Activated CD8-positive, alpha-beta memory T cell treated with anti-CD3 and anti-CD28 coated beads for 36 hours (primary cell): ENCODE results near the gene TMX2. TPM values are rescaled to one million over a fixed set of nuclear protein-coding genes. Genes with fewer than 3 reads are reported as not detected.
"Not testable (repeated sequence)": the region's sequence is repeated elsewhere in the genome, so short reads cannot be mapped to it uniquely, and the experiment has no call there.

Experiments used
- CTCF ChIA-PET: fragments of 350-600 bp; sonication (Branson Sonifier 250); formaldehyde crosslinking; loops from one replicate; lab custom pipeline; 2021; ENCODE audit warnings: antibody characterized with exemption; lab: Charles Lee
- POLR2A ChIA-PET: fragments of 350-600 bp; sonication (Branson Sonifier 250); formaldehyde crosslinking; loops from one replicate; lab custom pipeline; 2021; ENCODE audit warnings: antibody characterized with exemption; lab: Charles Lee
- total RNA-seq, 2 experiments: library from RNA; stranded (reverse); gene quantifications; one replicate each; pipeline ENCODE4 v1.2.3, GENCODE V29; 2021

The TMX2 gene
- 100 to 1,000 TPM; 115 to 116 TPM for total RNA-seq

- ChIA-PET POLR2A (interaction anchor here (0.7 to 1.1 kb wide), 3 partner anchors 27 to 32 kb away, joined by 3 to 6 read pairs (median 3); no protein-coding TSS in a partner anchor), CTCF (interaction anchor here (0.9 to 1.0 kb wide), 2 partner anchors 71 to 145 kb away, joined by 3 to 4 read pairs; partner anchors contain the start of gene UBE2L6)
Observed at GRCh38 chr11:57712256-57713150, at the start of gene TMX2. Gene TMX2, plus strand, starts transcription at chr11:57712593. Its CDS starts 26 bp downstream, at chr11:57712619.

GRCh38 chr11:57662893-57663292 is 49.5 kb upstream of the TMX2 start:
- ChIA-PET POLR2A (no interaction called here), CTCF (interaction anchor here (0.8 kb wide), 1 partner anchor 18 kb away, joined by 3 read pairs; no protein-coding TSS in a partner anchor)

GRCh38 chr11:57663975-57664374 is 48.4 kb upstream of the TMX2 start:
- CTCF ChIA-PET = no interaction called here
- POLR2A ChIA-PET = no interaction called here

- CTCF ChIA-PET = interaction anchor here (0.7 to 1.7 kb wide), 3 partner anchors 9 to 27 kb away, joined by 3 to 4 read pairs (median 4); no protein-coding TSS in a partner anchor
- POLR2A ChIA-PET = interaction anchor here (0.7 kb wide), 1 partner anchor 48 kb away, joined by 3 read pairs; no protein-coding TSS in a partner anchor
Observed at GRCh38 chr11:57667117-57667735, 45.2 kb upstream of the TMX2 start.

- ChIA-PET CTCF (interaction anchor here (0.8 to 1.0 kb wide), 2 partner anchors 13 to 343 kb away, joined by 3 read pairs; partner anchors contain the start of gene TNKS1BP1), POLR2A (interaction anchor here (0.6 to 0.8 kb wide), 2 partner anchors 73 to 104 kb away, joined by 3 to 4 read pairs; partner anchors contain the start of gene SELENOH)
Observed at GRCh38 chr11:57667736-57668433, 44.5 kb upstream of the TMX2 start, which contains the start of gene ZDHHC5. Gene ZDHHC5, plus strand, starts transcription at chr11:57668114. Its CDS starts 4,977 bp downstream, at chr11:57673091.

GRCh38 chr11:57668434-57668782 is 44.0 kb upstream of the TMX2 start:
- ChIA-PET CTCF (interaction anchor here (0.8 to 1.0 kb wide), 2 partner anchors 12 to 343 kb away, joined by 3 read pairs; partner anchors contain the start of gene TNKS1BP1), POLR2A (interaction anchor here (0.6 to 0.8 kb wide), 2 partner anchors 73 to 103 kb away, joined by 3 to 4 read pairs; partner anchors contain the start of gene SELENOH)

GRCh38 chr11:57674251-57674650 is 38.1 kb upstream of the TMX2 start:
- ChIA-PET CTCF (no interaction called here), POLR2A (no interaction called here)

GRCh38 chr11:57675176-57675941 is 37.0 kb upstream of the TMX2 start:
- POLR2A ChIA-PET = no interaction called here
- CTCF ChIA-PET = interaction anchor here (1.2 kb wide), 2 partner anchors 34 to 107 kb away, joined by 3 read pairs; partner anchors contain the start of gene UBE2L6

GRCh38 chr11:57679396-57679795 is 33.0 kb upstream of the TMX2 start:
- POLR2A ChIA-PET = no interaction called here
- CTCF ChIA-PET = interaction anchor here (0.7 kb wide), 1 partner anchor 35 kb away, joined by 3 read pairs; no protein-coding TSS in a partner anchor

- POLR2A ChIA-PET = interaction anchor here (0.8 kb wide), 1 partner anchor 22 kb away, joined by 3 read pairs; no protein-coding TSS in a partner anchor
- CTCF ChIA-PET = interaction anchor here (1.0 kb wide), 1 partner anchor 12 kb away, joined by 3 read pairs; no protein-coding TSS in a partner anchor
Observed at GRCh38 chr11:57680552-57680874, 31.9 kb upstream of the TMX2 start.

GRCh38 chr11:57681168-57681567 is 31.2 kb upstream of the TMX2 start:
- POLR2A ChIA-PET = no interaction called here
- CTCF ChIA-PET = interaction anchor here (1.0 kb wide), 1 partner anchor 13 kb away, joined by 3 read pairs; no protein-coding TSS in a partner anchor

GRCh38 chr11:57690474-57690873 is 21.9 kb upstream of the TMX2 start:
- CTCF ChIA-PET, POLR2A ChIA-PET: not testable (repeated sequence)

GRCh38 chr11:57698843-57699365 is 13.5 kb upstream of the TMX2 start:
- ChIA-PET POLR2A (interaction anchor here (0.7 kb wide), 1 partner anchor 33 kb away, joined by 6 read pairs; no protein-coding TSS in a partner anchor), CTCF (no interaction called here)

- POLR2A ChIA-PET = no interaction called here
Observed at GRCh38 chr11:57699813-57700212, 12.6 kb upstream of the TMX2 start.

GRCh38 chr11:57700425-57700824 is 12.0 kb upstream of the TMX2 start:
- ChIA-PET POLR2A (no interaction called here), CTCF (no interaction called here)

More at GRCh38 chr11:57699813-57700212, 12.6 kb upstream of the TMX2 start:
- CTCF ChIA-PET = no interaction called here

GRCh38 chr11:57703341-57703740 is 9.1 kb upstream of the TMX2 start:
- POLR2A ChIA-PET = interaction anchor here (0.7 kb wide), 1 partner anchor 23 kb away, joined by 12 read pairs; no protein-coding TSS in a partner anchor
- CTCF ChIA-PET = interaction anchor here (0.9 kb wide), 1 partner anchor 15 kb away, joined by 3 read pairs; no protein-coding TSS in a partner anchor

- ChIA-PET CTCF (no interaction called here), POLR2A (no interaction called here)
Observed at GRCh38 chr11:57704932-57705331, 7.5 kb upstream of the TMX2 start.
